Loucy (cell line): ENCODE results near the gene CFAP69.

Source experiments
- CTCF ChIP-seq: fragments of 200-600 bp; sonication (generic); conservative IDR thresholded peaks from 2 replicates; pipeline ENCODE4 v1.5.1; 2014; ENCODE audit warnings: mild to moderate bottlenecking, antibody characterized with exemption, low read length
- EZH2phosphoT487 ChIP-seq: fragments of 200-600 bp; IDR thresholded peaks from 2 replicates; pipeline ENCODE4 v1.6.1; 2018; ENCODE audit warnings: antibody characterized with exemption, mild to moderate bottlenecking, moderate library complexity, borderline replicate concordance

DNA sequence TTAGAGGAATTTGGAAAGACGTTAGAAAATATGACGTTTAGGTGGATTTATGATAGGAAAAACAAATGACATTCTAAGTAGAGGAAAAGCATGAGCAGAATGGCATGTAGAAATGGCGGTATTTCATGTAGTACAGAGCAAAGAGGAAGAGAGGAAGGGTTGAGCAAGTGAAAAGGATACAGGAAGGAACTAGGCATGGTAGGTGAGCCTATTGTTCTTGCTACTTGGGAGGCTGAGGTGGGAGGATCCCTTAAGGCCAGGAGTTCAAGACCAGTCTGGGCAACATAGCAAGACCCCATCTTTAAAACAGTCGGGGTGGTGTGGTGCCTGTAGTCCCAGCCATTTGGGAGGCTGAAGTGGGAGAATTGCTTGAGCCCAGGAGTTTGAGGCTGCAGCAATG, 102.8 kb downstream of the CFAP69 start:
- TF ChIP-seq CTCF (no peak), EZH2phosphoT487 (no peak)
